ENCODE results near the gene CDK8.

GRCh38 chr13:26216042-26216441 is 37.9 kb upstream of the CDK8 start:
- TF ChIP-seq YY1 (IDR thresholded peaks at IDR 0.05; ENCODE audit: insufficient read depth, insufficient read length), result no peak
- TF ChIP-seq ZNF274 (IDR thresholded peaks at IDR 0.05; ENCODE audit: low read depth, low read length), result no peak

Data from NT2/D1 (cell line).